Lower leg skin (tissue), 3 donors: ENCODE measurements around the gene PEDS1.

Experiments
- POLR2A ChIP-seq, 2 donors: fragments of 450-650 bp; IDR thresholded peaks; one replicate each; pipeline ENCODE4 v1.6.1; 2016 to 2017; ENCODE audit warnings: antibody characterized with exemption in 2 of 2, mild to moderate bottlenecking in 1 of 2, moderate library complexity in 1 of 2
- TF ChIP-seq, protein P1 (sequence below), 3 donors: fragments of 450-650 bp; IDR thresholded peaks; one replicate each; pipeline ENCODE4 v1.5.1; 2016; ENCODE audit warnings: antibody characterized with exemption in 3 of 3, mild to moderate bottlenecking in 3 of 3, moderate library complexity in 2 of 3

- TF ChIP-seq, protein P1, sequence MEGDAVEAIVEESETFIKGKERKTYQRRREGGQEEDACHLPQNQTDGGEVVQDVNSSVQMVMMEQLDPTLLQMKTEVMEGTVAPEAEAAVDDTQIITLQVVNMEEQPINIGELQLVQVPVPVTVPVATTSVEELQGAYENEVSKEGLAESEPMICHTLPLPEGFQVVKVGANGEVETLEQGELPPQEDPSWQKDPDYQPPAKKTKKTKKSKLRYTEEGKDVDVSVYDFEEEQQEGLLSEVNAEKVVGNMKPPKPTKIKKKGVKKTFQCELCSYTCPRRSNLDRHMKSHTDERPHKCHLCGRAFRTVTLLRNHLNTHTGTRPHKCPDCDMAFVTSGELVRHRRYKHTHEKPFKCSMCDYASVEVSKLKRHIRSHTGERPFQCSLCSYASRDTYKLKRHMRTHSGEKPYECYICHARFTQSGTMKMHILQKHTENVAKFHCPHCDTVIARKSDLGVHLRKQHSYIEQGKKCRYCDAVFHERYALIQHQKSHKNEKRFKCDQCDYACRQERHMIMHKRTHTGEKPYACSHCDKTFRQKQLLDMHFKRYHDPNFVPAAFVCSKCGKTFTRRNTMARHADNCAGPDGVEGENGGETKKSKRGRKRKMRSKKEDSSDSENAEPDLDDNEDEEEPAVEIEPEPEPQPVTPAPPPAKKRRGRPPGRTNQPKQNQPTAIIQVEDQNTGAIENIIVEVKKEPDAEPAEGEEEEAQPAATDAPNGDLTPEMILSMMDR (IDR thresholded peaks at IDR 0.05), result no peak
- TF ChIP-seq POLR2A (IDR thresholded peaks at IDR 0.05), result no peak
Measured at GRCh38 chr20:50125279-50125678, 28.2 kb downstream of the PEDS1 start.
